Lower leg skin (tissue), 4 donors: Measurements from ENCODE around the gene ZC3H12C. TPM values are rescaled to one million over a fixed set of nuclear protein-coding genes. Genes with fewer than 3 reads are reported as not detected.
"Not testable (repeated sequence)": the region's sequence is repeated elsewhere in the genome, so short reads cannot be mapped to it uniquely, and the experiment has no call there.

Experiments
- DNase-seq, 2 donors: peaks; one replicate each; pipeline ENCODE4 v3.0.0-alpha.2; 2019; ENCODE audit warnings: low spot score in 2 of 2
- H3K4me3 ChIP-seq: fragments of 200-600 bp; sonication (generic); 2 replicates; pipeline ENCODE4 v1.5.1; 2017; ENCODE audit warnings: mild to moderate bottlenecking, low read depth; ENCODE audit not compliant: poor library complexity, severe bottlenecking
- CTCF ChIP-seq, 3 donors: fragments of 450-650 bp; IDR thresholded peaks; one replicate each; pipeline ENCODE4 v1.5.1; 2016; ENCODE audit warnings: antibody characterized with exemption in 3 of 3, mild to moderate bottlenecking in 3 of 3, moderate library complexity in 2 of 3
- POLR2A ChIP-seq, 2 donors: fragments of 450-650 bp; IDR thresholded peaks; one replicate each; pipeline ENCODE4 v1.6.1; 2016 to 2017; ENCODE audit warnings: antibody characterized with exemption in 2 of 2, mild to moderate bottlenecking in 1 of 2, moderate library complexity in 1 of 2
- WGBS, 2 donors: methylation state at CpG; one replicate each; pipeline ENCODE4 v1.1.5; 2018; 5-methylcytosine and 5-hydroxymethylcytosine counted together
- intact Hi-C: fragments of 100-400 bp; cut with DNase I; formaldehyde crosslinking; loops from one replicate; pipeline ENCODE4 v1.15.0; 2023; ENCODE audit warnings: low total_unique reads
- total RNA-seq, 4 donors: library from RNA; depleted of rRNA; stranded (reverse); fragments of >200 nt; gene quantifications; one replicate each; pipeline ENCODE4 v1.1.0, GENCODE V29; 2016

Gene ZC3H12C
- total RNA-seq, 4 donors from 2014 or later = 13.7 to 22.6 (median 14.6) TPM

- TF ChIP-seq POLR2A (IDR thresholded peaks at IDR 0.05) (no peak), CTCF (IDR thresholded peaks at IDR 0.05) (no peak)
- DNase-seq = no peak
- intact Hi-C loops = no loop called here
- WGBS, 2 donors = 35 to 51% methylated on average over 2 of the region's 2 CpGs
- no peak overlapping the region for H3K4me3 ChIP-seq
Measured at GRCh38 chr11:110065189-110065588, 28.0 kb upstream of the ZC3H12C start.

GRCh38 chr11:110068001-110068400 is 25.2 kb upstream of the ZC3H12C start:
- H3K4me3 ChIP-seq, intact Hi-C loops, DNase-seq: not testable (repeated sequence)
- 94 to 98% methylated on average over 4 of the region's 4 CpGs for WGBS, 2 donors

- intact Hi-C loops = no loop called here
- H3K4me3 ChIP-seq = no peak overlapping the region
- TF ChIP-seq CTCF (IDR thresholded peaks at IDR 0.05) (no peak), POLR2A (IDR thresholded peaks at IDR 0.05) (no peak)
- WGBS, 2 donors = 4 to 9% methylated on average over 7 of the region's 7 CpGs
- DNase-seq = peak; percentile 63 to 92
Measured at GRCh38 chr11:110069158-110069737, 23.9 kb upstream of the ZC3H12C start.

- no peak for DNase-seq
- 83 to 87% methylated on average over 3 of the region's 3 CpGs for WGBS, 2 donors
- intact Hi-C loops = no loop called here
Measured at GRCh38 chr11:110070176-110070575, 23.0 kb upstream of the ZC3H12C start.

GRCh38 chr11:110071197-110071596 is 22.0 kb upstream of the ZC3H12C start:
- H3K4me3 ChIP-seq = no peak overlapping the region
- intact Hi-C loops = no loop called here
- 89 to 94% methylated on average over 2 of the region's 2 CpGs for WGBS, 2 donors
- DNase-seq = no peak
- TF ChIP-seq POLR2A (IDR thresholded peaks at IDR 0.05) (no peak), CTCF (IDR thresholded peaks at IDR 0.05) (no peak)

More at GRCh38 chr11:110070176-110070575, 23.0 kb upstream of the ZC3H12C start:
- no peak overlapping the region for H3K4me3 ChIP-seq
- TF ChIP-seq POLR2A (IDR thresholded peaks at IDR 0.05) (no peak), CTCF (IDR thresholded peaks at IDR 0.05) (no peak)

- intact Hi-C loops = no loop called here
- no peak for TF ChIP-seq CTCF (IDR thresholded peaks at IDR 0.05)
- no peak for TF ChIP-seq POLR2A (IDR thresholded peaks at IDR 0.05)
- no peak overlapping the region for H3K4me3 ChIP-seq
- DNase-seq = no peak
Measured at GRCh38 chr11:110072930-110073329, 20.3 kb upstream of the ZC3H12C start.
